Sigmoid colon (tissue), 4 donors: Measurements from ENCODE around the gene C6orf52.

ENCODE experiments used
- CTCF ChIP-seq, 4 experiments: fragments of 450-650 bp in 3 of 4; fragments of 200-600 bp in 1 of 4; IDR thresholded peaks; one replicate each; pipeline ENCODE4 v1.5.1; 2016 to 2019; ENCODE audit warnings: antibody characterized with exemption in 4 of 4, mild to moderate bottlenecking in 3 of 4, moderate library complexity in 2 of 4
- EP300 ChIP-seq, 4 donors: sonication (generic); formaldehyde crosslinking; IDR thresholded peaks; one replicate each; pipeline ENCODE4 v1.6.1; 2017; ENCODE audit warnings: antibody characterized with exemption in 4 of 4
- POLR2A ChIP-seq, 2 donors: fragments of 450-650 bp; IDR thresholded peaks; one replicate each; pipeline ENCODE4 v1.6.1; 2016; ENCODE audit warnings: antibody characterized with exemption in 2 of 2, mild to moderate bottlenecking in 2 of 2, moderate library complexity in 2 of 2

GRCh38 chr6:10641528-10641927 lies 52.9 kb downstream of the C6orf52 start:
- TF ChIP-seq CTCF (IDR thresholded peaks at IDR 0.05) (no peak), EP300 (IDR thresholded peaks at IDR 0.05) (no peak), POLR2A (IDR thresholded peaks at IDR 0.05) (no peak)
